ENCODE measurements around the gene VEZF1.

GRCh38 chr17:57980522-57980921 is 7.5 kb downstream of the VEZF1 start:
- TF ChIP-seq POLR2A (IDR thresholded peaks at IDR 0.05; ENCODE audit: low read length) (no peak), GATA1 (IDR thresholded peaks at IDR 0.05; ENCODE audit: low read depth, low read length) (no peak)
